Measurements from ENCODE around the gene ZNF830. TPM values are rescaled to one million over a fixed set of nuclear protein-coding genes. Genes with fewer than 3 reads are reported as not detected.

ZNF830 gene
- total RNA-seq, 2 donors from 2014 or later, result 14.4 to 15.1 TPM

Other genes starting within 250 kb of the ZNF830 start
- gene CCT6B, start 80 bp upstream of the ZNF830 start, total RNA-seq, result 1 to 10 TPM in 1 of 2 donors, under 1 TPM in 1; 0.89 to 1.8 TPM
- gene LIG3, start 19.0 kb downstream of the ZNF830 start, total RNA-seq, result 10 to 100 TPM; 30.2 to 42.5 TPM
- gene RFFL, start 102.2 kb downstream of the ZNF830 start, total RNA-seq, result 10 to 100 TPM; 53.4 to 60.8 TPM
- 1 to 10 TPM; 8.8 to 8.9 TPM for gene RAD51D, start 158.3 kb downstream of the ZNF830 start, total RNA-seq
- gene FNDC8, start 160.1 kb downstream of the ZNF830 start, total RNA-seq, result not detected
- 10 to 100 TPM in 1 of 2 donors, 1 to 10 TPM in 1; 7.8 to 10.5 TPM for gene NLE1, start 180.8 kb downstream of the ZNF830 start, total RNA-seq
- gene UNC45B, start 186.3 kb downstream of the ZNF830 start, total RNA-seq, result not detected
- gene SLC35G3, start 232.9 kb downstream of the ZNF830 start, total RNA-seq, result not detected

Measured in left colon (tissue), 2 donors.